ENCODE measurements around the gene FLACC1.
"Not testable (repeated sequence)": the region's sequence is repeated elsewhere in the genome, so short reads cannot be mapped to it uniquely, and the experiment has no call there.

FLACC1 gene

GRCh38 chr2:201249889-201250288 is 107.3 kb downstream of the FLACC1 start:
- no peak for DNase-seq

- no peak for DNase-seq
Measured at GRCh38 chr2:201248288-201248844, 108.8 kb downstream of the FLACC1 start.

- no peak for DNase-seq
Measured at GRCh38 chr2:201246280-201246679, 110.9 kb downstream of the FLACC1 start.

DNA sequence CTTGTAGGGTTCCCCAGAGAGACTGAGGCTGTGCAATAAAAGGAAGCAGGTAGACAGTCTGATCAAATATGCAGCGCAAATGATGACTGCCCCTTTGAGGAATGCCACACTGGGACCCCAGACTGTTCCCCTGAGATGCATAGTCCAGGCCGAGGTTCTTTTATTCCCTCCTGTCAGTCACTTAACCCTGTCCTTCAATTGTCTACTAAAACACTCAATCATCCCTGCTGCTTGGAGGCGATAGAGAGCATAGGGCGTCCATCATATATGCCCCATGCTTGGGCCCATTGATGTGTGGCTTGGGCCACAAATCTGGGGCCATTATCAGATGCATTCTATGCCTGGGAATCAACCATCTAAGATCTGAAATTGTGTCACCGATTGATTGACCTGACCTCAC is 112.3 kb downstream of the FLACC1 start:
- DNase-seq, result no peak

DNA sequence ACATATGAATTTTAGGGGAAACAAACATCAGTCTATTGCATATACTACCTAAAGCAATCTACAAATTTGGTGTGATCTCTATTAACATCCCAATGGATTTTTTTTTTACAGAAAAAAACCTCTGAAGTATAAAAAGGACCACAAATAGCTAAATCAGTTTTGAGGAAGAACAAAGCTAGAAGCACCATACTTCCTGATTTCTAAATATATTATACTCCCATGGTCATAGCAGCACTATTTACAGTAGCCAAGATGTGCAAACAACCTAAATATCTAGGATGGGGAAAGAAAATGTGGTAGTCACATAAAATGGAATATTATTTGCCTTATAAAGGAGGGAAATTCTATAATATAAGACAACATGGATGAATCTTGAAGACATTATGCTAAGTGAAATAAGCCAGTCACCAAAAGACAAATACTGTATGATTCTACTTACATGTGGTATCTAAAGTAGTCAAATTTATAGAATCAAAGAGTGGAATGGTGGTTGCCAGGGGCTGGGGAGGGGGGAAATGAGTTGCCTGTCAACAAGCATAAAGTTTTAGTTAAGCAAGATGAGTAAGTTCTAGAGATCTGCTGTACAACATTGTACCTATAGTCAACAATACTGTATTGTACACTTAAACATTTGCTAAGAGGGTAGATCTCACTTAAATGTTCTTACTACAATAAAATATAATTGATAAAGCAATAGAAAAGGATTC is 114.4 kb downstream of the FLACC1 start:
- no peak for DNase-seq

DNA sequence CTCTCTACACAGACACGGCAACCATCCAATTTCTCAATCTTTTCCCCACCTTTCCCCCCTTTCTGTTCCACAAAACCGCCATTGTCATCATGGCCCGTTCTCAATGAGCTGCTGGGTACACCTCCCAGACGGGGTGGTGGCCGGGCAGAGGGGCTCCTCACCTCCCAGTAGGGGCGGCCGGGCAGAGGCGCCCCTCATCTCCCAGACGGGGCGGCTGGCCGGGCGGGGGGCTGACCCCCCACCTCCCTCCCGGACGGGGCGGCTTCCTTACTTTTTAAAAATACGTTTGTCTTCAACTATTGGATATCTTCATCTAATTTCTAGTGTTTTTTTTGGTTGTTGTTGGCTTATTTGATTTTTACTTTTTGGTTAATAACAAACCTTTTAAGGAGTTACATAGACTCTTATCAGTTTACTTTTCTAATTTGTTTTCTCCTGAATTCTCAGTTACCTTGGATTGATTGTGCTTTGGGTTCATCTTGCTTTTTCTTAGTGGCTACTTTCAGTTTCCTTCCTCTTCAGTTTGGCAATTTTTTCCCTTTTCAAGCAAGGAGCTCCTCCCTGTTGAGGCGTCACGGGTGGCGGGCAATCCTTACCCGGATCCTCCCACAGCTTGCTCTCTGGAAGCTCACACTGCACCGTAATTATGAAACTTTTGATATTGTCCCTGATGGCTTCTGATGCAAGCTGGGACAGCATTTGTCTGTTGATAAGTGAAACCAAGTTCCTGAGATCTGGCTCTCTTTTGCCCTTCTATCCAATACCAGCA is 117.8 kb downstream of the FLACC1 start:
- DNase-seq, result not testable (repeated sequence)
